ENCODE measurements around the gene CAMK2D.
A peak's percentile ranks its signal among the peaks of the same experiment; 100 is the strongest.

The CAMK2D gene

DNA sequence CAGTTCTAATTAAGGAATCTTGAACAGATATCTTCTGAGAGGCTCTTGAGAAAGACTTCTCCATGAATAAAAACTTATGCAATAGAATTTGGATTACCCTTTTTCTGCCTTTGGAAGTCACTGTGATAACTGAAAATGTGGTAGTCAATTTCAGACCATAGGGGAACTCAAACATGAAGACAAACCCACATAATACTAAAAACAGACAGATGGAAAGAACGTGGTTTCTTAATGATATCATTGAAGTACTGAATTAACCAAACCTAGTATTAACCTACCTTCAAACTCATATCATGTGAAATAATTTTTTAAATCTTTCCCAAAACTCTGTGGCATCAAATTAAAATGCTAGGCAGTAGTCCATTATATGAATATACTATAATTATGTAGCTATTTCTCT lies 153.5 kb downstream of the CAMK2D start:
- no peak for DNase-seq

DNA sequence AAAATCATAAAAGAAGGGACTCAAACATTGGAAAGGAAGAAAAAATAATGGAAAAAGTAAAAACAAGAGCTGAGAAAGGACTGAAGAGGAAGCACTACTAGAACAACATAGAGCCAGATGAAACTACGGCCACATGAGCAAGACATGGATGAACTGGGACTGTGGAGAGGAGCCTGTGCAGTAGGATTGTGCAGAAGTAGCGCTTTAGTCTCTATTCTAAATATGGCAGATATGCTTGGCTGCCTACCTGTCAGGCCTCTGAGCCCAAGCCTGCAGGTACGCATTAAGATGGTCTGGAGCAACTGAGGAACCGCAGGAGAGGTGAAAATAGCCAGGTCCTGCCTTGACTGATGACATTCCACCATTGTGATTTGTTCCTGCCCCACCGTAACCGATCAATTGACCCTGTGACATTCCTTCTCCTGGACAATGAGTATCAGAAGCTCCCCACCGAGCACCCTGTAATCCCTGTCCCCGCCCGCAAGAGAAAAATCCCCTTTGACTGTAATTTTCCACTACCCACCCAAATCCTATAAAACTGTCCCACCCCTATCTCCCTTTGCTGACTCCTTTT lies 154.3 kb downstream of the CAMK2D start:
- DNase-seq: no peak

DNA sequence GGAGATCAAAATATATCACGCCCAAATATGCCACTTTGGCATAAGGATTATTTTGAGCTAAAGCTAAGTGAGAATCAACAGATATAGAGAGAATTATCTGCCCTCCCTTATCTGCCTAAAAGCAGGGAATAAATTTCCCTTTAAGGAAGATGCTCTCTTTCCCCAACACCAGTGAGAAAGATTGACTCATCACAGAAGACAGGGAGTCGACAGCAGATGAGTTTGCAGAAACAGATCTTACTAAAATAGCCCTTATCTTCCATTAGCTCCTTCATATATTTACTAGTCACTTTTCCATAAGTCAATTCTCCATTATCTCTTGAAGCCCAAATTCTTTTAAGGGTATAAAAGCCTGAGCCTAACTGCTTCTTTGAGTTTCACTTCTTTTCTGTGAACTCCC lies 156.6 kb downstream of the CAMK2D start:
- no peak for DNase-seq

DNA sequence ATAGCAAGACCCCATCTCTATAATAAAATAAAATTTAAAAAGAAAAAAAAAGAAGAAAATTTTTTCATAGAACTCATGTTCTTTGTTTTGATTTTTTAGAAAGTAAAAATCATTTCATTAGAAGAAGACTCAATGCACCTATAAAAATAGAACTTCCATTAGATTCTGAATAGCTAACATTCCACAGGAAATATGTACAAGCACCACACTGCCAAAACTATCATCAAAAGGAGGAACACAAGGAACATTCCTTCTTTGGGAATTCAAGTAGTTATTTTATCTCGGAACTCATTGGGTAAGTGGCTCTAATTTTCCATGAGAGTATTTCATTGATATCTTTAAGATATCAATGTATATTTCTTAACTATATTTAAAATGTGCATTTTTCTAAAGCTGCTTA lies 157.6 kb downstream of the CAMK2D start:
- no peak for DNase-seq

DNA sequence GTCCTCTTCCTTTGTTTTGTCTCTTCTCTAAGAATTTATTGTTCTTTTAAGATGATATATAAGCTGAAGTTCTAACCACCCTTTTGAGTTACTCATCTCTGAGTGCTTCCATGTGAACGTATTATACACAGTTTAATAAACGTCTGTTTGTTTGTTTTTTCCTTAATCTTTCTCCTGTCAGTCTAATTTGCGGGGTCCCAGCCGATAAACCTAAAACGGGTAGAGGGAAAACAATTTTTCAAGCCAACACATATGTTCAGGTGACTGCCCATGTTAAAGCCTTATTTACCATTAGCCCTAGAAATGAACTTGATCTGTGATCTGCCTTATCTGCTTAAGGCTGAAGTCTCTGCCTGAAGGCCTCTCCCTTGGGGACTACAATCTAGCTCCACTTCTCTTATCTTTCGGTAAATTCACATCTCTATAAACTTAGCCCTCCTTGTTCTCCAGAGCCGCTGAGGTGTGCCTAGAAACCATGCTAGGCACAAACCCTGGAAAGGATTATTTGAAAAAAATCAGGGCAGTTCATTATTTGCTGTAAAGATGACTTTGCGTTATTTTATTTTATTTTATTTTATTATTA lies 158.8 kb downstream of the CAMK2D start:
- DNase-seq: no peak

DNA sequence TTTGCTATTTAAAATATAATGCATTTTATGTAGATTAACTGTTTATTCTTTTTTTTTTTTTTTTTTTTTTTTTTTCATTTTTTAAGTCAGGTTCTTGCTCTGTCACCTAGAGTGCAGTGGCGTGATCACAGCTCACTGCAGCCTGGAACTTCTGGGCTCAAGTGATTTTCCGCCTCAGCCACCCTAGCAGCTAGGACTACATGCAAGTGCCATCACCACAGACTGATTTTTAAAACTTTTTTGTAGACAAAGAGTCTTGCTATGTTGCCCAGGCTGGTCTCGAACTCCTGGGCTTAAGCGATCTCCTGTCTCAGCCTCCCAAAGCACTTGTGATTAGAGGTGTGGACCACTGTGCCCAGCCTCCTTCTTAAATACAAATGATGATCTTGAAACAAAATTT lies 159.9 kb downstream of the CAMK2D start:
- no peak for DNase-seq

DNA sequence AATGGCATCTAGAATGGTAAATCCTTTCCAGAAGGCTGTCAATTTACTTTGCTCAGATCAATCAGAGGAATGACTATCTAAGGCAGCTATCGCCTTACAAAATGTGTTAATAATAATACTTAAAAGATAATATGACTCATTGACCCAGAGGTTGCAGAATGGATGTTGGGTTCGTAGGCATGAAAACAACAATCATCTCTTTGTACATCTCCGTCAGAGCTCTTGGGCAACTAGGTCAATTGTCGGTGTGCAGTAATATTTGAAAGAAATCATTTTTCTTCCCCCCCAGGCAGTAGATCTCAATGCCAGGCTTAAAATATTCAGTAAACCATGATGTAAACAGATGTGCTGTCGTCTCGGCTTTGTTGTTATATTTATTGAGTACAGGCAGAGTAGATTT lies 165.1 kb downstream of the CAMK2D start:
- DNase-seq: no peak

DNA sequence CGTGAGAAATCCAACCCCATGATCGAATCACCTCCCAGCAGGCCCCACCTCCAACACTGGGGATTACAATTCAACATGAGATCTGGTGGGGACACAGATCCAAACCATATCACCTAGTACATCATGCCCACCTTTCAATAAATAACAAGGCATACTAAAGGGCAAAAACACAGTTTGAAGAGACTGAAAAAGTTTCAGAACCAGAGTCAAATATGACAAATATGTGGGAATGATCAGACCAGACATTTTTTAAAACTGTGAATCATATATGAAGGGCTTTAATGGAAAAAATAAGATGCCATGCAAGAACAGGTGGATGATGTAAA lies 167.3 kb downstream of the CAMK2D start:
- no peak for DNase-seq

DNA sequence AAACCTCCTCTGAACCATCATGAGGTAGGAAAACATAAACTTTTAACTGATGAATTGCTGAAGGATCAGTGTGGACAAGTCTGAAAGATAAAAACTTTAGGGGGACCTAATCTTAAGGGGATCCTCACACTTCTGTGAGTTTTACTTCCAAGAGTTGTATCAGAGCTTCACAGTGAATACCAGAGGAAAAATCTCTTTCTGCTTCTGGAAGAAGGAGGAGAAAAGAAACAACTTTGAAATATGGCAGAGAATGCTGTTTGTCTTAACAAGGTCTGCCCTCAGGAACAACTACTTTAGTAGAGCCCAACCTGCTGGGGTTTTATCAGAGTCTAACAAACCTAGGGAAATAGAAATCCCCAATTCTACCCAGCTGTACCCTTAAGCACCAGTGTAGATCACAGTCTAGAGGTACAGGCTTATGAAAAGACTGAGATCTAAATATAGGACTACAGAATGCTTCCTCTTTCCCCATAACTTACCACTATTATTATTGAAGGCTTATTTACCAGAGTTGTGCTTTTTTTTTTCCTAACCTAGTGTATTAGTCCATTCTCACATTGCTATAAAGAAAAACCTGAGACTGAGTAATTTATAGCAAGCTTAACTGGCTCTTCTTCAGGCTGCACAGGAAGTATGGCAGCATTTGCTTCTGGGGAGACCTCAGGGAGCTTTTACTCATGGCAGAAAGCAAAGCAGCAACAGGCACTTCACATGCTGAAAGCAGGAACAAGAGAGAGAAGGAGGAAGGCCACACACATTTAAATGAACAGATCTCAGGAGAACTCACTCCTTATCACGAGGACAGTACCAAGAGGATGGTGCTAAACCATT lies 167.9 kb downstream of the CAMK2D start:
- DNase-seq: no peak

DNA sequence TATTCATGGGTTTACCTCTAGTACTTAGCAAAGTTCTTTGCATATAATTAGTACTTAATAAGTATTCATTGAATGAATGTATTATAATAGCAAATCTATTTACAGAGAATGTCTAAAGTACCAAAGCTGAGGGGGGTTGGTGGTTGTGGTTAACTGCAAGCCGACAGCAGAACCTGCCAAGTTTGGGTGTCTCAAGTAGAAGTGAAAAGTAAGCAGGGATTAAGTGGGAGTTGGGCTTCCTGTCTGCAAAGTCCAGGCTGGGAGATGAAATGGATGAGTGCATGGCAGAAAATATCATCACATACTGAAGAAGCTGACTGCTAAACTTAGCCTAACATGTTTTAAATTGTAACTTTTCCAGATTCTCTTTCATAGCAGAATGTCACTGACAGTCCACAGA lies 169.6 kb downstream of the CAMK2D start:
- no peak for DNase-seq

DNA sequence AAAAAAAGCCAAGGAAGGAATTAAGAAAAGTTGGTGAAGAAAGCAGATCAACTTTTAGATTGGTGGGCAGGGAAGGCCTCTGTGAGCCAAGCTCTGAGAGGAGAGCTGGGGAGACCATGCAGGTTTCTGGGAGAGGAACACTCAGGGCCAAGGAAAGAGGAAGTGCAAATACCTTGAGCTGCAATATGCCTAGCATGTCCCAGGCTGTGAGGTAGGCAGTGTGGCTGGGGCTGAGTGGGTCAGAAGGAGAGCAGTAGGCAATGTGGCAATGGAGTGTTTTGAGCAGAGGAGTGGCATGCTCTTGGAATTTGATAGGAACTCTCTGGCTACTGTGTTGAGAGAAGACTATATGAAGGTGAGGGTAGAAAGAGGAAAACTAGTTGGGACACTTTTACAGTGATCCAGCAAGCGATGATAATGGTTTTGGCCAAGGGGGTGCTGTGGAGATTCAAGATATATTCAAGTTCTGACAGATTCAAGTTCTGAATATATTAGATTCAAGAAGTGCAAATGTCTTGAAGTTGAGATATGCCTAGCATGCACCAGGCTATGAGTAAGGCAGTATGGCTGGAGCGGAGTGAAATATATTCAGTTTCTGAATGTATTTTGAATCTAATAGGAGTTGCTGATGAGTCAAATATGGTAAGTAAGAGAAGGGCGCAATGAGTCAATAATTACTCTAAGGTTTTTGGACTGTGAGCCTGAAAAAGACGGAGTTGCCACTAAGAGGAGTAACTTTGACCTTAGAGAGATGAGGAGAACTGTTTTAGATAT lies 172.5 kb downstream of the CAMK2D start:
- no peak for DNase-seq

DNA sequence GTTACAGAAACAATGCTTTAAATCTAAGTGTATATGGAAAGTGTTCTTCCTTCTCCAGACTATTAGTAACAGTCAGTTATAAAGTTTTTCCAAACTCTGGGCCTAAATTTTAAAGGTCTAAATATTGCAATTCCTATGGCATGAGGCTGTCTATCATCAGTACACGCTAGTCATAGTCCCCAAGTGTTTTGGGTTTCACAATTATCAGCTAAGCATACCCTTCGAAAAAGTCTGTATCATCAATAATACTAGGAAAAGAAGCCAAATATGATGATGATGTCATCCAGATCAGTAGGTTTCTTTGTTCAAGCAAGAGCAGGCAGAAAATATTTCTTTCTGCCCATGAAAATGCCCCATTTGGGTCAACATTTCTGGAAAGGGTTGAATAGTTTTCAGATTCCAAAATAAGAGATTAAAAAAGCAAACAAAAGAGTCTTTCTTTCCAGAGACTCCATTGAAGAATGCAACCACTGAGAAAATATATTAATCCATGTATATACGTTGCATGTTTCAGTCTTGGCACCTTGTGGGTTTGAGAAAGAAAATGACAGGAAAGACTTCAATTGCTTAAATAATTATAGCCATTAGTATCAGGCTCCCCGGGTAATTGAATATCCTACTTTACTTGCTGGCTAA lies 173.8 kb downstream of the CAMK2D start:
- no peak for DNase-seq

DNA sequence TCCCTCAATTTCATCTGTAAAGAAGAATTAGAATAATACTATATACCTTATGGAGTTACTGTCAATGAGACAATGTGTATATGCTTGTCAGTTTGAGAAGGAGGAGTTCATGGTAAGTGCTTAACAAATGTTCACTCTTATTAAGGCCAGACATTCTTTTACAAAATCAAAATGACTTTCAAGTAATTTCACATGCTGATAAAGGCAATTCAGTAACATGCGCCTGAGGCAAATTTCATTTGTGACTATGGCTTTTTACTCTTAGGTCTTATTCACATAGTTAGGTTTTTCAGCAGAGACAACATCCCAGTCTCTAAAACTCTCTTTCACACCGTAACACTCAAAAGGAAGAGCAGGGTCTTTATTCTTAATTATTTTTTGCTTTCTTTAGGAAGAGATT lies 174.4 kb downstream of the CAMK2D start:
- DNase-seq: no peak

DNA sequence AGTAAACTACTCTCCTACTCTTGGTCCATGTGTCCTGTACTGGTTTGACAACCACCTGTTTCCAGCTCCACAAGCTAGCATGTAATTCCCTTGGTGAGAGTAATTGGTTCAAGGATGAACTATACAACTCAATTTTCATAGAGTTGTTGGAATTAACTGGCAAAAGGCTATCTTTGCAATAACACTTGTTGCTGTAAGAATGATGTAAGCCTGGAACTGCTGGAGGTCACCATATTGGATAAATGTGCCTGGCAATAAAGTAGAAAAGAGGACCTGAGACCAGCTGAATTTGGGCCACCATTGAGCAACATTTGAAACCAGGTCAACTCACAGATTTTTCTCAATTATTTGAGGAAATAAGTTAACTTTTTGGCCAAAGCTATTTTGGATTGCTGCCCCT lies 175.5 kb downstream of the CAMK2D start:
- DNase-seq: no peak

DNA sequence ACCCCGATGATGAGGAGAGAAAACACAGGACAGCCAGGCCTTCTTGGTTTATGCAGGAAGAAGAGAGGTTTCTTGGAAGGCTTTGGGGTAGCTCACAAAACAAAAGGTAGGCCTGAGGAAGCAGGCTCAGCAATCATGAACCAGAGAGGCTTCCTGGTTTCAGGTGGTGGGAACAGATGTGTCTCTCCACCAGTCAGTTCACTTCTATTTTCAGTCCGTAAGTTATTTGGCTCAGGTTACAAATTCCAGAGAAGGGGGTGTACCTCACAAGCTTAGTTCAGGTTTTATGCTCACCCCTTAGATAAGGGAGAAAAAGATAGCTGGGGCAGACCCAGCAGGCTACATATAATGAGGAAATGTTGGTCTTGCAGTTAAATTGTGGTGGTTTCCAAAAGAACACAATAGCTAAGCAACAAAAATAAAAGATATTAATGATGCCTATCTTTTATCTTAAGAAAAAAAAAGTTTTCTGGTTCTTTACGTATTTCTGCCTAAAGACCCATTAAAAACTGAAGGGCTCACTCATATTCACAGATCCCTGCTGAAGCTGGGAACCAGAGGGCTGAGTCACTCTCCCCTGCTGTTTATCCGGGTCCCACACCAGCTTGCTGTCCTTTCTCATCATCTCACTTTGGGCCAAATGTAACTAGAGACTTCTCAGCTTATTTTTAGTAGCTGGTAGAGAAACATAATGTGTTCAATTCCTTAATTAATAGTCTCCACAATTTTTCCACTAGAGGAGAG lies 177.0 kb downstream of the CAMK2D start:
- peak in 2 of 51 donors; percentile 0 to 12 for DNase-seq

DNA sequence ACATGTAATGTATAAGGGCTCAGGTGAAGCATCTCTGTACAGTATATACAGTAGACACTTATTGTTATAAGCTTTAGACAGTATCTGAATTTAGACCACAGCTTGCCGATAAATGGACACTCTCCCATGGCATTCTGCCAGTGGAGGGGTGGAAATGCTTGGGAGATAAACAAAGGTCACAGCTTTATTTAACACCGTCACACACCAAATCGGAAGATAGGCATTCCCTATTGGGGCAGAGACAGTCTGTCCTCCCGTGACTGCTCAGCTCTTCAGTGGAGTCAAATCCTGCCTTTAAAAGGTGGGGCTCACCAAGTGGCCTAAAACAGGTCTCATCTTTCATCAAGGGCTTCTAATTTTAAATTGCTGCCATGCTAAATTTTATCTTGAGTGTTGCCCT lies 178.8 kb downstream of the CAMK2D start:
- no peak for DNase-seq

DNA sequence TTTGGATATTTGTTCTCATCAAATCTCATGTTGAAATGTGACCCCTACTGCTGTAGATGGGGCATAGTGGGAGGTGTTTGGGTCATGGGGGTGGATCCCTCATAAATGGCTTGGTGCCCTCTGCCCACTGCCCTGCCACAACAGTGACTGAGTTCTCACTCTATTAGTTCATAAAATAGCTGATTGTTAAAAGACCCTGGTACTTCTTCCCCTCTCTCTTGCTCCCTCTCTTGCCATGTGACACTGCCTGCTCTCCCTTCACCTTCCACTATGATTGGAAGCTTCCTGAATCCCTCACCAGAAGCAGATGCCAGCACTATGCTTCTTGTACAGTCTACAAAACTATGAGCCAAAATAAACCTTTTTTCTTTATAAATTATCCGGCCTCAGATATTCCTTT lies 182.2 kb downstream of the CAMK2D start:
- DNase-seq: no peak

DNA sequence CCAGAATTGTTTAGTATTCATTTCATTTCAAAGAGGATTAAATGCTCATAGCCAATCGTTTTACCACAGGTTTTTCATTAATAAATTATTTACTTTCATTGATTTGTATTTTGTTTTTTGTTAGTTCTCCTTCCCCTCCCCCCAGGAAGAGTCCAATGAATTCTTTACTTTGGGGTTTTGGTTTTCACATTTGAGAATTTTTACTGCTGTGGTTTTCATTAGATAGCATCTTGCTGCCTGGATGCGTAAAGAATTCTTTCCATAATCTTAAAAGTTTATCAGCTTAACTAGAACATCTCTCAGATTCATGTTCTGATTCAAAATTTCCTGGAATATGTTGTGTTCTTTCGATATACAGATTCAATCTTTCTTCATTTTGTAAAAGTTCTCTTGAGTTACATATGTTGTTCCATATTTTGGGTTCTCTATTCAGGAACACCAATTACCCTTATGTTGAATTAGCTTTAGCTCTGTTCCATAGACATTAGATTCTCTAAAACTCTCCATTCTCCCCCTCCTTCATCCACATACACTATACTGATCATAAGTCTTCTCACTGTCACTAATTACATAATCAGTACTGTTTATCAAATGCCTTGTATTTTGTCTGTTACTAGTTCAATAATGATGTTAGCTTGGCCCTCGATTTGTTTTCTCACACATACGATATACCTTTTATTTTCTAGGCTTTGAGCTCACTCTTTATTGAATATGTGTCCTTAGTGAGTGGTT lies 184.4 kb downstream of the CAMK2D start:
- DNase-seq: no peak

DNA sequence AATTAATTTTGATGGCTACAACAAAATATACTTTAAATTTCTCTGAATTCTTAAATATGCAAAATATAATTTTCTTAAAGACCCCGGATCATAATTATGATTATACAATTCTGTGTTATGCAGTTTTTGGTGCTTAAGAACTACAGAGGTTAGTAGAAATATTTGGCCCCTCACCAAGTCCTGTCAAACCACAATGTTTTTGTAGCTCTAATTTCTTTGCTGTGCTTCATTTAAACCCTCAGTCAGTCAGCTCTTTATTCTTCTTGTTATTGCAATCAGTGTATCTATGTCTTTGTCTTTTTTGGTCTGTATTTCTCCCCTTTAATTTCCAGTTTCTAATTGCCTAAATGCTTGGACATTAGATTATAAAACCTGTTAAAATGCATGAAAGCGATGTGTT lies 186.1 kb downstream of the CAMK2D start:
- no peak for DNase-seq

DNA sequence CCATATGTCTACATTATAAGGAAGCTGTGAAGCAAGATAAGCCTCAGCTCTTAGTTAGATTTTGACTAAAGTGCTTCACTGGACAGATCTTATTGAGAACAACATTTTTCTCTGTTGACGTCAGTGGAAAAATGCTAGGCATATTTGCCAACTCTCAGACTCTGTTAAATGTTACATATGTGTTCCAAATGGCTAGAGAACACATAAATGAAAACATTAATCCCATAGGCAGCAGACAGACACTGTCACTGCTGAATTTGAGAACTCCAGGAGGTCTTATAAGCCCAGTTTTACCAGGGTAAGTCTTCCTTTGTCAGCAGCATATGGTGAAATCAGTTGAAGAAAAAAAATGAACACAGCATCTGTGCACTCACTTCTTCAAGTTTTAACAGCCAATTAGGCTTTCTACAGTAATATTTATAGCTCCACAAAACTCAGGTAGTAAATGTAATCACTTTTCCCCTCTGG lies 186.9 kb downstream of the CAMK2D start:
- DNase-seq: no peak

All from hypothalamus (tissue), 51 donors.